Bronchial epithelial cell (primary cell): ENCODE results near the gene TMX1. TPM values are rescaled to one million over a fixed set of nuclear protein-coding genes. Genes with fewer than 3 reads are reported as not detected.

ENCODE experiments used
- DNase-seq: peaks from one replicate; pipeline ENCODE4 v3.0.0-alpha.2; 2010; ENCODE audit warnings: low read depth
- FAIRE-seq: peaks from 2 replicates; lab custom pipeline; 2011; peaks lifted over from hg19 to GRCh38; lab: Jason Lieb, UNC
- H3K27me3 ChIP-seq: 2 replicates; pipeline ENCODE4 v1.5.1; 2011; ENCODE audit warnings: low read length; ENCODE audit not compliant: control insufficient read depth, insufficient read depth
- H3K36me3 ChIP-seq: 2 replicates; pipeline ENCODE4 v1.5.1; 2011; ENCODE audit warnings: low read length; ENCODE audit not compliant: control insufficient read depth, insufficient read depth
- H3K4me3 ChIP-seq: 2 replicates; pipeline ENCODE4 v1.5.1; 2011; ENCODE audit warnings: mild to moderate bottlenecking, low read depth, low read length, control low read depth
- total RNA-seq: library from RNA; depleted of rRNA; stranded (reverse); fragments of >200 nt; gene quantifications from 2 replicates; pipeline ENCODE4 v1.2.1, GENCODE V29; 2014
- TF ChIP-seq, protein P1 (sequence below): IDR thresholded peaks from 2 replicates; pipeline ENCODE4 v1.5.1; 2011; ENCODE audit warnings: mild to moderate bottlenecking, moderate library complexity, low read length, control low read depth, inconsistent platforms; ENCODE audit not compliant: insufficient read depth, severe bottlenecking

The TMX1 gene
- total RNA-seq, 1 donor from 2014 or later = 58.2 TPM

GRCh38 chr14:51277753-51278415, 37.8 kb downstream of the TMX1 start:
- FAIRE-seq (no peak), DNase-seq (no peak)
- TF ChIP-seq, protein P1, sequence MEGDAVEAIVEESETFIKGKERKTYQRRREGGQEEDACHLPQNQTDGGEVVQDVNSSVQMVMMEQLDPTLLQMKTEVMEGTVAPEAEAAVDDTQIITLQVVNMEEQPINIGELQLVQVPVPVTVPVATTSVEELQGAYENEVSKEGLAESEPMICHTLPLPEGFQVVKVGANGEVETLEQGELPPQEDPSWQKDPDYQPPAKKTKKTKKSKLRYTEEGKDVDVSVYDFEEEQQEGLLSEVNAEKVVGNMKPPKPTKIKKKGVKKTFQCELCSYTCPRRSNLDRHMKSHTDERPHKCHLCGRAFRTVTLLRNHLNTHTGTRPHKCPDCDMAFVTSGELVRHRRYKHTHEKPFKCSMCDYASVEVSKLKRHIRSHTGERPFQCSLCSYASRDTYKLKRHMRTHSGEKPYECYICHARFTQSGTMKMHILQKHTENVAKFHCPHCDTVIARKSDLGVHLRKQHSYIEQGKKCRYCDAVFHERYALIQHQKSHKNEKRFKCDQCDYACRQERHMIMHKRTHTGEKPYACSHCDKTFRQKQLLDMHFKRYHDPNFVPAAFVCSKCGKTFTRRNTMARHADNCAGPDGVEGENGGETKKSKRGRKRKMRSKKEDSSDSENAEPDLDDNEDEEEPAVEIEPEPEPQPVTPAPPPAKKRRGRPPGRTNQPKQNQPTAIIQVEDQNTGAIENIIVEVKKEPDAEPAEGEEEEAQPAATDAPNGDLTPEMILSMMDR = no peak
- Histone ChIP-seq H3K4me3 (no peak overlapping the region), H3K36me3 (no peaks in the 10 kb centered on the region), H3K27me3 (no peaks in the 10 kb centered on the region)

DNA sequence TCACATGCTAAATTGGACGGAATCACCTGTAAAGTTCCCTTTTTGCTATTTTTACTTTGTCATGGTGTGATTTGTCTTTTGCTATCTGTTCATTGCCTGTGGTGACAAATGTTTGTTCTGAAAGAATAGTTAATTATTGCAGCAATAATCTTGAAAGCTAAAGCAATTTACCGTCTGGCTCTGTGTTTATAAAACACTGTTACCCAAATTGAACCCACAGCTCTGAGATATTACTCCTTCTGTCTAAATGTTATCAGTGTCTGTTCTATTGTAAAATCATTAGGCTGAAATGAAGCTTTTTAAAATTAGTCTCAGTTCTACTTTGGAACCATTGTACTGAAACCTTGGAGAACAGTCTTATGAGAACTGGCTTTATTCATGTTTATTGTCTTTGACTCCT, 42.5 kb downstream of the TMX1 start:
- no peak overlapping the region for H3K4me3 ChIP-seq
- TF ChIP-seq, protein P1 = no peak
- no peak for DNase-seq
- FAIRE-seq = no peak
- no peaks in the 10 kb centered on the region for H3K27me3 ChIP-seq
- H3K36me3 ChIP-seq = no peaks in the 10 kb centered on the region

DNA sequence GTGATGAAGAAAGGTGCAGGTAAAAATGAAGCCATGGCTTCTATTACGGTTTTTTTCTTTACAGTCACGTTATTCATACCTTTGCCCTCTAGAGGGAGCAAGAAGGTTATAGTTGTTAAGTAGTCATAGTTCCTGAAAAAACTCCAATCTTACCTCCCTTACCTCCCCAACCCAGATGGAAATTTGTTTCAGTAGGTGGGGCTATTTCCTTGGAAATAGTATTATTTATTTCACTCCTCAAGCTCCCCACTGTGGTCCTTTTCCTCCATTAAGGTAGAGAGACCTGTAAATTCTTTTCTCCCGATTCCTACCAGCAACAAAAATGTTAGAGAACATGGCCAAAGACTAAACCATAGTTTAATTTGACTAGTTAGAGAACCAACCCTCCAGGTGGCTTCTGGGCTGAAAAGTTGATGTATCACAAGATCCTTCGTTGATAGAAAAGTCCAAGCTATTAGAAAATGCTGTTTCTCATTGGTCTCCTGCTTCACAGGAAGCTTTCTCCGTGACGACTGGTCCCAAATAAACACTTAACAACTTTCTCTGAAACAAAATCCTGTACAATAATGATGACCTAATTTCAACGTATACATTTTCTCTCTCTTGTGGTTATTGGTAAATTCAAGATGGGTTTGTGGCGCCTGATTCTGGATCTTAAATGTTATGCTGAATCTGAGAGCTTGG, 43.5 kb downstream of the TMX1 start:
- Histone ChIP-seq H3K4me3 (no peak overlapping the region), H3K27me3 (no peaks in the 10 kb centered on the region), H3K36me3 (no peaks in the 10 kb centered on the region)
- TF ChIP-seq, protein P1 = peak; percentile 54
- peak; percentile 47 for FAIRE-seq
- peak; percentile 94 for DNase-seq

GRCh38 chr14:51284241-51284640, 44.2 kb downstream of the TMX1 start:
- DNase-seq = peak; percentile 15
- no peaks in the 10 kb centered on the region for H3K36me3 ChIP-seq
- no peak for FAIRE-seq
- no peaks in the 10 kb centered on the region for H3K27me3 ChIP-seq
- TF ChIP-seq, protein P1 = no peak
- no peak overlapping the region for H3K4me3 ChIP-seq

GRCh38 chr14:51285120-51285519, 45.1 kb downstream of the TMX1 start:
- TF ChIP-seq, protein P1 = no peak
- Histone ChIP-seq H3K36me3 (no peaks in the 10 kb centered on the region), H3K4me3 (no peak overlapping the region), H3K27me3 (no peaks in the 10 kb centered on the region)
- FAIRE-seq (no peak), DNase-seq (no peak)
